NCI-H1694 treated with DMSO at 0.1 percent for 48 hours (cell line): Measurements from ENCODE around the gene MIPEP.

ENCODE experiments used
- DNase-seq: peaks from one replicate; lab custom pipeline; 2025; lab: John Stamatoyannopoulos, UW

Gene MIPEP

GRCh38 chr13:23680845-23681669 lies 208.1 kb downstream of the MIPEP start:
- DNase-seq = no peak
